HG03457 (cell line): ENCODE data around the gene ELMO3.

ENCODE experiments used
- ATAC-seq: cut with Tn5 transposase; IDR thresholded peaks from one replicate; pipeline ENCODE4 v1.9.1; 2021; ENCODE audit warnings: moderate number of reproducible peaks; ENCODE audit not compliant: unreplicated experiment

ELMO3 gene

GRCh38 chr16:67181346-67181745 is 17.6 kb upstream of the ELMO3 start:
- ATAC-seq, result no peak

DNA sequence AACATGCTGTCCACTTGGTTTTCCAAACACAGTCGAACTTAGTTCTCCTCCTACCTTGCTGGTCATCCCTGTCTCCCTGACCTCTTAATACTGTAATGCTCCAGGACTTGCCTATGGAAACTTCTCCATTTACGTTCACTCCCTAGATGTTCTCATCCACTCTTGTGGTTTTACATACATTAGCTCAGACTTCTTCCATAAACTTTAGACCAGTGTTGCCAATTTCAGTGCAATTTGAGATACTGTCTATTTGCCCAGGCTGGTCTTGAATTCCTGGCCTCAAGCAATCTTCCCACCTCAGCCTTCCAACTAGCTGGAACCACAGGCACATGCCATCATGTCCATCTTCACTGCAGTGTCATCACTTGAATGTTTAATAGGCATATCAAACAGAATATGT is 16.6 kb upstream of the ELMO3 start:
- ATAC-seq, result no peak

DNA sequence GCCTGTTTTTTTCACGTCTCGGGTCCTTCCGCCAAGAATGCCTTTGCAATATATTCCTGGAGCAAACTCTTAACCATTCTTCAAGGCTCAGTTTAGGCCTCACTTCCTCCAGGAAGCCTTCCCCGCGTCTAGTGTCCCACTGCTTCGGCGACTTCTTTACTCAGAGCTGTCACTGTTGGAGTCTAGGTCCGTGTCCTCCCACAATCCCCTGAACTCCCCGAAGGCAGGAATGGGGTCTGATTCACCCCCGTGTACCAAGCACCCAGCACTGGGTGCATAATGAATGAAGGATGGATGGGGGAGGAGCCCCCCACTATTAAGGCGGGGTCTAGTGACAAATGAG is 15.7 kb upstream of the ELMO3 start:
- ATAC-seq, result no peak

- ATAC-seq, result peak; percentile 76
Measured at GRCh38 chr16:67183627-67184452, 15.1 kb upstream of the ELMO3 start, which contains the start of gene MATCAP1. Gene MATCAP1, minus strand, starts transcription at chr16:67183963. Its CDS starts 3,353 bp downstream, at chr16:67180610.

DNA sequence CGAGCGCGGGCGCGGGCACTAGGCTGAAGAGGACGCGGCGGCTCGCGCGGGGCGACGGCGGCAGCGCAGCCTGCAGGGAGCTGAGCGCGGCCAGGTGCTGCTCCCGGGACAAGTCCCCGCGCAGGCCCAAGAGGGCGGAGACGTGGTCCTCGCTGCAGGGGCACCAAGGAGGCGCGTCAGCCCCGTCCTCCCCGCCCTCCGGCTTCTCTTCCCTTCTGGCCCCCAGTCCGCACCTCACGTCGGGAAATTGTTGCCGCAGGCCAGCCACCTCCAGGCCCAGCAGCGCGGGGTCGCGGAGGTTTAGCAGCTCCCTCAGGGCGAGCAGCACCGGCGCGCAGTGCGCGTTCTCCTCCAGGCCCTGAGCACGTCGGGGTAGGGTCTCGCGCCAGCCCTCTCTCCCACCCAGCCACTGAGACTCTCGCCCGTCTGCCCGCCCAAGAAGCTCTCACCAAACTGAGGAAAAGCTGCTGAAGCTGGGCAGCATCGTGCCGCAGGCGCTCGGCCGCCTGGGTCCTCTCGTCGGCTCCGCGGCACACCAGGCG is 14.4 kb upstream of the ELMO3 start:
- no peak for ATAC-seq

DNA sequence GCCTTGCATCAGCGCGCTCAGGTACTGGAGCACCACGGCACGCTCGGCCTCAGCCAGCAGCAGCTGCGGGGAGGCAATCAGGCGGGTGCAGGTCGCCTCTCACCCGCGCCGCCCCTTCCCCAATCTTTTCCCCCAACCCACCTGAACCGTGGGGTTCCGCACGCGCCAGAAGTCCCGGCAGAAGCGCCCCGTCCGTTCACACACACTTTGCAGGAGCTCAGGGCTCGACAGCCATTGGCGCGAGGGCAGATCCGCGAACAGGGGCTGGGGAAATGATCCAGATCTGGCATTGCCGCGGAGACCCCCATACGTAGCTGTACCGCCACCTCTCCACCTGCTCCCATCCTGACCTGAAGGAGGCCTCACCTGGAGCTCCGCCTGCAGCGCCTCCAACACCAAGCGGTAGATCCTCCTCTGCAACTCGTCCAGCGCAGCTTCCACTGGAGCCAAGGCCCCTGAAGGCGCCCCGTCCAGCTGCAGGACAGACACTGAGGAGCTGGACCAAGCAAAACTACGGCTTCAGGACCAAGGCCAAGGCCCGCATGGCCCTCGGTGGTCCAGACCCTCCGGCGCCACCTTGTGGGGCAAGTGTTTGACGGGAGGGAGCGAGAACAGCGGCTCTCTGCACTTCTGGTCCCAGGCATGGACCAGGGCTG is 13.8 kb upstream of the ELMO3 start:
- no peak for ATAC-seq

GRCh38 chr16:67185651-67186134 is 13.2 kb upstream of the ELMO3 start:
- no peak for ATAC-seq

DNA sequence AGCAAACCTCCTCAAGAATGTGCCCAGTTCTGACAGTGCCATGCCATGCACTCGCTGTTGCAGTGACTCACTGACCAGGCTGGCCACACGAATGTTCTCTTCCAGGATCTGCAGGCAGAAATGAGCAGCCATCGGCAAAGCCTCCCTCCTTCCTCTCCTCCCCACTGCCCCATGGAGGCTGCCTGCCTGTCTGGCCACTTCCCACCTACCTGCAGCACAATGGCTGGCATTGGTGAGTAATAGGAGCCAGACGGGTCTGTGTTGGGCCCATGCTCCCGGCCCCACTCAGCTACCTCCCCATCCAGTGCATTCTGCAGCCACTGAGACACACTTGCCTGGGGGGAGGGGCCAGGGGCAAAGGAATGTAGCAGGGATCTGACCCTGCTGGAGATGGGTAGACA is 12.4 kb upstream of the ELMO3 start:
- ATAC-seq, result no peak

DNA sequence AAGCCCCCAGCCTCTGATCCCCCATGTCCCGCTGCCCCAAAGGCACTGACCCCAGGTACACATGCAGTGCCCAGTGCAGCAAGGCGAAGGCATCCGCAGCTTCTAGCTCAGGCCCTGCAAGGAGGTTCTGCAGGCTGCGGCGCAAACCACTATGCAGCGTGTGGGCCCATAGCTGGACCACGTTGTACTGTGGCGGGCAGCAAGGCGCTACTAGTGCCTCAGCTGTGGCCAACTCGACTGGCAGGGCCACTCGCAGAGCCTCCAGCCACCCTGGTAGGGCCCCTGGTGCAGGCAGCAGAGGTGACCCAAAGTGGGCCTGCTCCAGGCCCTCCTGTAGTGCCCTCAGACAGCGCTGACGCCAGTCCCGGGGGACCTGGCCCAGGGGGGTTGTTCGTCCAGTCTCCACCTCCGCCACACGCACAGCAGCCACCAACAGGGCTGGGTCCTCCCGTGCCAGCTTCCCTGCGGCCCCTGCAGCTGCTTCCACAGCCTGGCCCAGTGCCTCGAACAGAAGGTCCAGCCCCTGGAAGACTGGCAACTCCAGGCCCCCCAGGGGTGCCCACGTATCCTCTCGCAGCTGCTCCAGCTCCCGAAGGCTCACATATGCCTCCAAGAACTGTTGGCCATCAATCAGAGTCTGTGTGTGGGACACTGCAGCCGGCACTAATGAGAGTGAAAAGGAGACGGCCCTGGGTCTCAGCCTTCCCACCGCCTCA is 11.6 kb upstream of the ELMO3 start:
- ATAC-seq, result no peak

GRCh38 chr16:67188323-67188722 is 10.6 kb upstream of the ELMO3 start:
- no peak for ATAC-seq

GRCh38 chr16:67188798-67189197 is 10.1 kb upstream of the ELMO3 start:
- no peak for ATAC-seq

GRCh38 chr16:67190041-67190440 is 8.9 kb upstream of the ELMO3 start, which contains the start of gene EXOC3L1:
Gene EXOC3L1, minus strand, starts transcription at chr16:67190136. Its CDS starts 460 bp downstream, at chr16:67189676.
- ATAC-seq, result no peak

GRCh38 chr16:67190448-67191399 is 8.2 kb upstream of the ELMO3 start:
- no peak for ATAC-seq

DNA sequence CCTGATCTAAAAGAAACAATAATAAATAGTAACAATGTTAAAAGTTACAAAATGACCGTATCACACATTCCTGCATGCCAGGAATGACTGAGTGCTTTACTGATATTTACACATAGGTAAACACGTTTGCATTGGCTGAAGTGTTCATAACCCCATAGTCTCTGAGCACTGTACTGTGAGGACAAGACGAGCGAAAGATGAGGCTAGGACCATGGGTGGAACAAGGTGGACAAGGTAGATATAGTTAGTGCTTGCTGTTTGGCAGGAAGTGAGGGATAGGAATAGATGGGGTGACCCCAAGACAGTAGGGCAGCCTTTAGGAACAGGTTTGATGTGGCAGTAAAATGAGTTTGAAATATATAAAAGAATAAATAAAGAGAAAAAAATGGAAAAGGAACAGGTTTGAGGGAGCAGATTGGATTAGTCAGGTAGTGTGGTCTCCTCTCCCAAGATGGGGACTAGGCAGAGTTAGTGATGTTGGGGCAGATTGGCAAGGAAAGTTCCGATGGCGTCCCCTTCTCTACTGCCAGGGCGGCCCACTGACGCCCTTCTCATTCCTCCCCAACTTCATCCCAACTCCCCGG is 7.4 kb upstream of the ELMO3 start:
- ATAC-seq, result no peak

DNA sequence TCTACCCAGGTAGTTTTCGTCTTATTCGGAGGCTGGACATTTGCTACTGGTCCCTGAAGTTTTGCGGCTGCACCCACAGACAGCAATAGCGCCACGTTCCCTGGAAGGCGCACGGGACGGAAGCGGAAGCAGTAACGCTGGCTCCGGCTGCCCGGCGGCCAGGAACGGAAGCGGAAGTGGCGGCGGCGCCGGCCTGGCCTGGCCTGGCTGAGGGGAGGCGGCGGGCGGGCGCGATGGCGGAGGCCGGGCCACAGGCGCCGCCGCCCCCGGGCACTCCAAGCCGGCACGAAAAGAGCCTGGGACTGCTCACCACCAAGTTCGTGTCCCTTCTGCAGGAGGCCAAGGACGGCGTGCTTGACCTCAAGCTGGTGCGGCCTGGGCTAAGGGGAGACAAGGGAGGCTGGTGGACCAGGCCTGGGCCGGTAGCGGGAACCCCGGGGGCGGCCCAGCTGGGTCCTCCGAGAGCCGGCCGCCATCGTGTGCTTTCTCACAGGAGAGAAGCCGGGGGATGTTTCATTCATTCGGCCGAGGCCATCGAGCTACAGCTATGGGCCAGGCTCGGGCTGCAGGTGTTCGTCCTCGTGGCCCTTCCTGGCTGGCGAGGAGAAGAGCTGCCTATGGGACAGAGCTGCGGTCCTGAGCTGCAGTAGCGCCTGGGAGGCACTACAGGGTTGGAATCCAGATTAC is 6.8 kb upstream of the ELMO3 start, which contains the start of gene E2F4:
E2F4 (plus strand) TSS at position 161 of the 687 bp plus-strand sequence; CDS start at position 234, 73 bp downstream.
- ATAC-seq, result peak; percentile 72

DNA sequence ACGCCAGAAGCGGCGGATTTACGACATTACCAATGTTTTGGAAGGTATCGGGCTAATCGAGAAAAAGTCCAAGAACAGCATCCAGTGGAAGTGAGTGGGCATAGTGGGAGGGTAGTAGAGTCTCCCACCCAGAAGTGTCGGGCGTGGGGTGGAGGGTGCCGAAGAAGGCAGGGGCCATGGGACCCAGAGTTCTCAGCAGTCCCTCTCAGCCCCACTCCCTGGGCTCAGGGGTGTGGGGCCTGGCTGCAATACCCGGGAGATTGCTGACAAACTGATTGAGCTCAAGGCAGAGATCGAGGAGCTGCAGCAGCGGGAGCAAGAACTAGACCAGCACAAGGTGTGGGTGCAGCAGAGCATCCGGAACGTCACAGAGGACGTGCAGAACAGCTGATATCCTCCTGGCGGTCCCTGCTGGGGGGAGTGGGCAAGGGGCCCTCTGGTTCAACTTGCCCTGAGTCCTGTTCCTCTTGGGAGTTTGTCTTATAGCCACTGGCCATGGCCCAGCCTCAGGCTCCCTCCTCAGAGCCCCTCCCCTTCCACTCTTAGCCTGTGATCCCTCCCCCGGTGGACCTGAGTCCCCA is 6.1 kb upstream of the ELMO3 start:
- no peak for ATAC-seq

DNA sequence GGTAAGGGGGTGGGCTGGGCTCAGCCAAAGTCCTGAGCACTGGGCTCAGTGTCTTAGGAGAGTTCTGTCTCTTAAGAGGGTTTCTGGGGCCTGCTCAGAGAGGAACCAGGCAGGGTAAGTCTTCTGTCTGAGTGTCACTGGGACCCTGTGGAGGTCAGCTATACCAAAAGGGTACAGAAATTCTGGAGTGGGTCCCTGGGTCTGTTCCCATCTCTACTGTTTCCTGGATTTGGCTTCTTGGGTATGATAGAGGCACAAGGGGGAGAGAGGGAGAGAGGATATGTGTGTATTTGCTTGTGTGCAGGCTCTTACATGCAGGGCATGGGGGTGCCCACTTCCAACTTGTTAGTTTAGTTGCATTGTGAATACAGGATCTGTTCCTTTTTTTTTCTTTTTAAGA is 5.4 kb upstream of the ELMO3 start:
- ATAC-seq, result no peak

GRCh38 chr16:67194260-67194659 is 4.7 kb upstream of the ELMO3 start:
- ATAC-seq, result no peak

DNA sequence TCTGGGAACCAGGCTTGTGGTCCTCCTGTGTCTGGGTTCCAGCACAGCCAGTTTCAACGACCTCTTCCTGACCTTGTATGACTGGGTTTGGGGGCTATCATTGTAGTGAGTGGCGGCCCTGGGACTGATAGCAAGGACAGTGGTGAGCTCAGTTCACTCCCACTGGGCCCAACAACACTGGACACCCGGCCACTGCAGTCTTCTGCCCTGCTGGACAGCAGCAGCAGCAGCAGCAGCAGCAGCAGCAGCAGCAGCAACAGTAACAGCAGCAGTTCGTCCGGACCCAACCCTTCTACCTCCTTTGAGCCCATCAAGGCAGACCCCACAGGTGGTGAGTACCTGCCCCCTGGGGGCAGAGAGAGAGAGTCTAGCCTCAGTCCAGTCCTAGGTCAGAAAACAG is 3.3 kb upstream of the ELMO3 start:
- no peak for ATAC-seq
